ENCODE data around the gene ZNF334.

Gene ZNF334

DNA sequence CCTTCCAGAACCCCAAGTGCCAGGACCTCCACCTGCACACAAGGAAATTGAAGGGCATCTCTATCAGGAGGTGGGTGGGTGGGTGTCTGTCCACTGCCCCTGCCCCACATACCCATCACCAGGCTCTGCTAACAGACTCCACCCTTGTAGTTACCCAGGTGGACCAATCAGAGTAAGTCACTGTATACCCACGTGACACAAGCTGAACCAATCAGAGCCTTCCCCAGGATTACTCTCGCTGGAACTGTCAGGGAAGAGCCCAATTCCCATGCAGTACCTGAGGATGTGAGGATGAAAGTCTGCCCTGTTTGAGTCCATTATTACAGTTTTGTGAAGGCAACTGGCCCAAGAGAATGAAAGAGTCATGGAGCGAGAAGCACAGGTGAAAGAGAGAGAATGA is 32.9 kb upstream of the ZNF334 start:
- no peak overlapping the region for H3K4me3 ChIP-seq (ENCODE audit: low read depth, low read length)
- TF ChIP-seq, protein P1, sequence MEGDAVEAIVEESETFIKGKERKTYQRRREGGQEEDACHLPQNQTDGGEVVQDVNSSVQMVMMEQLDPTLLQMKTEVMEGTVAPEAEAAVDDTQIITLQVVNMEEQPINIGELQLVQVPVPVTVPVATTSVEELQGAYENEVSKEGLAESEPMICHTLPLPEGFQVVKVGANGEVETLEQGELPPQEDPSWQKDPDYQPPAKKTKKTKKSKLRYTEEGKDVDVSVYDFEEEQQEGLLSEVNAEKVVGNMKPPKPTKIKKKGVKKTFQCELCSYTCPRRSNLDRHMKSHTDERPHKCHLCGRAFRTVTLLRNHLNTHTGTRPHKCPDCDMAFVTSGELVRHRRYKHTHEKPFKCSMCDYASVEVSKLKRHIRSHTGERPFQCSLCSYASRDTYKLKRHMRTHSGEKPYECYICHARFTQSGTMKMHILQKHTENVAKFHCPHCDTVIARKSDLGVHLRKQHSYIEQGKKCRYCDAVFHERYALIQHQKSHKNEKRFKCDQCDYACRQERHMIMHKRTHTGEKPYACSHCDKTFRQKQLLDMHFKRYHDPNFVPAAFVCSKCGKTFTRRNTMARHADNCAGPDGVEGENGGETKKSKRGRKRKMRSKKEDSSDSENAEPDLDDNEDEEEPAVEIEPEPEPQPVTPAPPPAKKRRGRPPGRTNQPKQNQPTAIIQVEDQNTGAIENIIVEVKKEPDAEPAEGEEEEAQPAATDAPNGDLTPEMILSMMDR (IDR thresholded peaks at IDR 0.05; ENCODE audit: low read depth, low read length, missing control alignments): no peak
- in situ Hi-C loops (cut with HindIII; ENCODE audit: low sequenced_read_pairs): no loop called here
- no peak for DNase-seq (ENCODE audit: low read depth)

DNA sequence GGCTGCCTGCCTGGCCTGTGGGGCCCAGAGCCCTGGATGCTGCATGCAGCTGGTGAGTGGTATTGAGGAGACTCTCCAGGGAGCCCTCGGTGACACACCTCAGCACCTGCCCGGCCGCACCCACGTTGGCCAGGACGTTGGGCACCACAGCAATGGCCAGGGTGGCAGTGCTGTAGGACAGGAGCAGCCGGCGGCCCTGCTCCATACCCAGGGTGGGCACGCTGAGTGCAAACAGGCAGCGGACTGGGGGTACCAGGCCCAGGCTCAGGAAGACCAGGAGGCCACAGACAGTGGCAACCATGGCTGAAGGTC is 32.4 kb upstream of the ZNF334 start:
- TF ChIP-seq, protein P1 (IDR thresholded peaks at IDR 0.05; ENCODE audit: low read depth, low read length, missing control alignments): no peak
- no peak for DNase-seq (ENCODE audit: low read depth)
- H3K4me3 ChIP-seq (ENCODE audit: low read depth, low read length): no peak overlapping the region
- in situ Hi-C loops (cut with HindIII; ENCODE audit: low sequenced_read_pairs): no loop called here

DNA sequence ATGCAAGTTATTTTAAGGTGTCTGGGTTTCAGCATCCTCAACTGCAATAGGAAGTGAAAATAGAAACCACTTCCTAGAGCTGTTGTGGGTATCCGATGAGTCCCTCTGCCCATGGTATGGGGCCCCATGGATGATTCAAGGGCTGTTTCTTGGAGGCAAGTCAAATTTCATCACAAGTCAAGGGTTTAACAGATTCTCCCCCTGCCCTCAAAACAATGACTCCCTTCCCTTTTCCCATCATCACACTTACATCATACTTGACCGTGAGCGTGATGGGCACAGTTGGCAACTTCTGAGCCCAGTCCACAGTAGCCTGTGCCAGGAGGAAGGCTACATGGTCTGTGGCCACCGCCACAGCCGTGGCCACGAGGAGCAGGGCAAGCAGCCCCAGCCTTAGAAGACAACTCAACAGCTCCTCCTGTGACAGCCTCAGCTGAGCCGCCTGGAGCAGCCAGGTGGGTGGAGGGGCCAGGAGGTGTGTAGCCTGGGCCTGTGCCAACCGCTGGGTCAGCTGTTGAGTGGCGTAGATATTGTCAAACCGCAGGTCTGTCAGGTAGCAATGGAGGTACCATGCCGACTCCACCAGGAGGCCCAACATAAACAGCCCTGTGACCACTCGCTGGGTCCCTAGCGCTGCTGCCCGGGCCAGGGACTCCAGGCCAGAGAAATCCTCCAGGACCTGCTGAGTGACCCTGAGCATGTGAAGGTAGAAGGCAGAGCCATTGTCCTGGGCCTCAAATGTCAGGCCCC is 31.9 kb upstream of the ZNF334 start:
- no peak for DNase-seq (ENCODE audit: low read depth)
- no peak overlapping the region for H3K4me3 ChIP-seq (ENCODE audit: low read depth, low read length)
- in situ Hi-C loops (cut with HindIII; ENCODE audit: low sequenced_read_pairs): no loop called here
- TF ChIP-seq, protein P1 (IDR thresholded peaks at IDR 0.05; ENCODE audit: low read depth, low read length, missing control alignments): no peak

DNA sequence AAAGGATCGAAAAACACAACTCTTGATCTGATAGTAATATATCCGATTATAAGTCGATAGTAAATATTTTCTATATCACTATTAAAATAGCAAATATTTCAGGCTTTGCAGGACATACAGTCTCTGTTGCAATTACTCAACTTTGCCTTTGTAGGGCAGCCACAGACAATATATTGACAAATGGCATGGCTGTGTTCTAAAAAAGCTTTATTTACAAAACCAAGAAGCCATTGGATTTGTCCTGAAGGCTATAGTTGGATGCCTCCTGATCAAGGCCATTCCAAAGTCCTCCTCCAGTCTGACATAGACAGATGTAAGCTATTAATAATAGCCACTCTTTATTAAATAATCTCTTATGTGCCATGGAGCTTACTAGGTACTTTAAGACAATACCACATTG is 31.2 kb upstream of the ZNF334 start:
- TF ChIP-seq, protein P1 (IDR thresholded peaks at IDR 0.05; ENCODE audit: low read depth, low read length, missing control alignments): no peak
- no peak for DNase-seq (ENCODE audit: low read depth)
- in situ Hi-C loops (cut with HindIII; ENCODE audit: low sequenced_read_pairs): no loop called here
- H3K4me3 ChIP-seq (ENCODE audit: low read depth, low read length): no peak overlapping the region

DNA sequence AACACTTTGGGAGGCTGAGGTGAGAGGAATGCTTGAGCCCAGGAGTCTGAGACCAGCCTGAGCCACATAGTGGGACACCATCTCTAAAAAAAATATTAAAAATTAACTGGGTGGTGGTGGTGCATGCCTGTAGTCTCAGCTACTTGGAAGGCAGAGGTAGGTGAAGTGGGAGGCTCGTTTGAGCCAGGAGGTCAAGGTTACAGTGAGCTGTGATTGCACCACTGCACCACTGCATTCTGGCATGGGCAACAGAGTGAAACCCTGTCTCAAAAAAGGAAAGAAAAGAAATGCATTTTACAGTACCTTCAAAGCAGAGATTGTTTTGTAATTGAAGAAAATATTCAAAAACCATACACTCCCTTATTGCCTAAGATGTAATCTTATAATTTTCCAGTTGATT is 30.6 kb upstream of the ZNF334 start:
- H3K4me3 ChIP-seq (ENCODE audit: low read depth, low read length): no peak overlapping the region
- no peak for DNase-seq (ENCODE audit: low read depth)
- TF ChIP-seq, protein P1 (IDR thresholded peaks at IDR 0.05; ENCODE audit: low read depth, low read length, missing control alignments): no peak
- in situ Hi-C loops (cut with HindIII; ENCODE audit: low sequenced_read_pairs): no loop called here

DNA sequence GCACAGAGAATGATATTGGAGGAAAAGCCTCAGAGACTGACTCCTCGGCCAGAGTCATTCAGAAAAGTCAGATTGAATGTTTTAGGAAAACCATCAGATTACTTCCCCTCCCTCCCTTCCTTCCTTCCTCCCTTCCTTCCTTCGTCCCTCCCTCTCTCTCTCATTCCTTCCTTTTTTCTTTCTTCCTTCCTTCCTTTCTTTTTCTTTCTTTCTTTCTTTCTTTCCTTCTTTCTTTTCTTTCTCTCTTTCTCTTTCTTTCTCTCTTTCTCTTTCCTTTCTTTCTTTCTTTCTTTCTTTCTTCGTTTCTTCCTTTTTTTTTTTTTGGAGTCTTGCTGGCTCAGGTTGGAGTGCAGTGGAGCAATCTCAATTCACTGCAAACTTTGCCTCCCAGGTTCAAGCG is 29.7 kb upstream of the ZNF334 start:
- H3K4me3 ChIP-seq (ENCODE audit: low read depth, low read length): no peak overlapping the region
- TF ChIP-seq, protein P1 (IDR thresholded peaks at IDR 0.05; ENCODE audit: low read depth, low read length, missing control alignments): no peak
- in situ Hi-C loops (cut with HindIII; ENCODE audit: low sequenced_read_pairs): no loop called here
- no peak for DNase-seq (ENCODE audit: low read depth)

Measured in astrocyte of the cerebellum (primary cell).